ENCODE data around the gene SUPV3L1.

SUPV3L1 gene

DNA sequence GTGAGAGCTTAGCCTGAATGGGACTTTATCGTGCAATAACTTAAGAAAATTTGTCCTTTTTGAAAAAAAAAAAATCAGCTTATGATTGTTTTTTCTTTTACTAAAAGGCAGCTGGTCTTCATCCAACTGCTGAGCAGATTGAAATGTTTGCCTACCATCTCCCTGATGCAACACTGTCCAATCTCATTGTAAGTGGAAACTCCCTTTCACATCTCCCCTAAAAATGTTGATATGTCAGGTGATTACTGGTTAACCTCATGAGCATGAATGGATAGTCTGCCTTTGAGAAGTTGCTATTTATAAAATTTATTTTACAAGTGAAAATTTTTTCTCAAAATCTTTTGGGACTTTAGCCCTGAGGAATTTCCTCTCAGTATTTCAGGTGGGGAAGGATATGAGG is 22.3 kb downstream of the SUPV3L1 start:
- DNase-seq (ENCODE audit: low read depth in 2 of 2) = no peak

DNA sequence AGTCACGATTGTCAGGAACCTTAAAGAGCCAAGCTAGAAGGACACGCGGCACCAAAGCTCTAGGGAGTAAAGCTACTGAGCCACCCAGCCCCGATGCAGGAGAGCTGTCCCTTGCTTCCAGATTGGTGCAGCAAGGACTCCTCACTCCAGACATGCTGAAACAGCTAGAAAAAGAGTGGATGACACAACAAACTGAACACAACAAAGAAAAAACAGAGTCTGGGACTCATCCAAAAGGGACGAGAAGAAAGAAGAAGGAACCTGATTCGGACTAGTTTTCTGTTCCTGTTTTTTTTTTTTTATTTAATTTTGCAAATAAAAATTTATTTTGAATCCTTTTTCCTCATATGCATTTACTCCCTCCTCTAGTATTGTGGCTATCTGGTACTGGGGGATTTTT is 28.7 kb downstream of the SUPV3L1 start:
- no peak for DNase-seq (ENCODE audit: low read depth in 2 of 2)

GRCh38 chr10:69209787-69210484 is 29.9 kb downstream of the SUPV3L1 start:
- no peak for DNase-seq (ENCODE audit: low read depth in 2 of 2)

DNA sequence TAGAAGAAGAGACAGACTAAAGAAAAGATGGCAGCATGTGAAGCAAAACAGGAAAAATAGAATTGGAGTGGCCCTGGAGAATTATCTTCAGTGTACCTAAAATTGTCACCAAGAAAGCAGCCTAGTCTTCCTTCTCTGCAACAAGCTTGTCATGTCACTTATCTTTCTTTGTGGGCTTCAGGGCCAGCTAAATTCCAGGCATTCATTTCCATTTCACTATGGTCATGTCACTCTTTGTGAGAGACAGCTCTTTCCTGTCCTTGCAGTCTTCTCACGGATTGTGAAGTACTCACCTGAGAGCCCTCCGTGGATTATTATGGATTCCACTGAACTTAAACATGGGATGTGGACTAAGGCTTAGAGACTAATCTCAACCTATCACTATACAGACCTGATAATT is 31.1 kb downstream of the SUPV3L1 start:
- DNase-seq (ENCODE audit: low read depth in 2 of 2) = no peak

GRCh38 chr10:69211524-69211923 is 31.5 kb downstream of the SUPV3L1 start:
- no peak for DNase-seq (ENCODE audit: low read depth in 2 of 2)

GRCh38 chr10:69213591-69214311 is 33.7 kb downstream of the SUPV3L1 start:
- DNase-seq (ENCODE audit: low read depth in 2 of 2) = no peak

DNA sequence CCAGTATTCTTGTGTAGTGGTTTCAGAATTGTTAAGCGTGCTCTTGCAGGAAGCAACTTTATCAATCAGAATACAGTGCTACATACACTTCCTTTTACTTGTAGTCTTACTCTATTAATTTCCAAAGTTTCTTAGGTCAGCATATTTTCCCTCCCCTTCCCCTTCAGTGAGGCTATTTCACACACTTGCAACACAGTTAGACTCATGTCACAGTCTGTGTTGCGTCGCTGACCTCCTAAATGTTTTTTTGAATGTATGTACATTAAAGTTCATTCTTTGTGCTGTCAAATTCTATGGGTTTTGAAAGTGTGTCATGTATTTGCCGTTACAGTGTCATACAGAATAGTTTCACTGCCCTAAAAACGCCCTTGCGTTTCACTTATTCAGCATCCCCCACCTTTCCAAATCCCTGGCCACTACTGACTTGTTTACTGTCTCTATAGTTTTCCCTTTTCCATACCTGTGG is 34.7 kb downstream of the SUPV3L1 start:
- DNase-seq (ENCODE audit: low read depth in 2 of 2) = no peak

GRCh38 chr10:69215405-69216171 is 35.6 kb downstream of the SUPV3L1 start:
- no peak for DNase-seq (ENCODE audit: low read depth in 2 of 2)

DNA sequence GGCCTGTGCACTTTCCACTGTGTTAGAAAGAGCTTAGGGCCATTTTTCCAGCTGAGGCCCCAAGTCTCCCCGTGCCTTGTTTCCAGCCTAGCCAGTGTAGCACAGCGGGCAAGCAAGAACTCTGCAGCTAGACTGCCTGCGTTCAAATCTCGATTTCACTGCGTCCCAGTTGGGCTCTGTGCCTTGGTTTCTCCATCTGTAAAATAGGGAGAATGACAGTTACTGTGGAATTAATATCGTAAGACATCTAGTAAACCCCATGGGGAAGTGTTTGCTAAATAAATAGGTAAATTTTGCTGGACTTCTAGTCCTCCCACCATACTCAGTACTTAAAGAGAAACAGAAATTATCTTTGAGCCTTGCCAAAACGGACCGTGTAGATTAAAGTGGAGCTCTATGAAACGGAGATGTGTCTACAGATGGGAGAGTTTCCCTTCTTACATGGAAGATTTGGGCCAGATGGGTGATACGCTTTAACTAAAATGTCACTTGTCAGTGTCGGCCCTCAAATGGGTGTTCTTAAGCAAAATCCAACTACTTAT is 36.6 kb downstream of the SUPV3L1 start:
- DNase-seq (ENCODE audit: low read depth in 2 of 2) = no peak

- peak; percentile 75 to 83 for DNase-seq (ENCODE audit: low read depth in 2 of 2)
Observed at GRCh38 chr10:69217119-69217754, 37.2 kb downstream of the SUPV3L1 start.

DNA sequence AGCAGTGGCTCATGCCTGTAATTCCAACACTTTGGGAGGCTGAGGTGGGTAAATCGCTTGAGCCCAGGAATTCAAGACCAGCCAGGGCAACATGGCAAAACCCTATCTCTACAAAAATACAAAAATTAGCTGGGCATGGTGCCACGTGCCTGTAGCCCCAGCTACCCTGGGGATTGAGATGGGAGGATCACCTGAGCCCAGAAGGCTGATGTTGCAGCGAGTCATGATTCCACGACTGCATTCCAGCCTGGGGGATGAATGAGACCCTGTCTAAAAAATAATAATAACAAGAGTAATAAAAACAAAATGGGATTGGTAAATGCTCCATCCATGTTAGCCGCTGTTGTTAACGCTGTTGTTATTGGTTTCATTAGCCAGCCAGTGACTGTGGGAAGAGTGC is 38.8 kb downstream of the SUPV3L1 start:
- DNase-seq (ENCODE audit: low read depth in 2 of 2) = no peak

- DNase-seq (ENCODE audit: low read depth in 2 of 2) = no peak
Observed at GRCh38 chr10:69220041-69220451, 40.0 kb downstream of the SUPV3L1 start, which contains the start of gene HKDC1. TSS of gene HKDC1 (plus strand) at chr10:69220332. CDS start at chr10:69220436, 104 bp downstream.

- no peak for DNase-seq (ENCODE audit: low read depth in 2 of 2)
Observed at GRCh38 chr10:69220507-69220906, 40.5 kb downstream of the SUPV3L1 start.

- DNase-seq (ENCODE audit: low read depth in 2 of 2) = peak; percentile 27 to 30
Observed at GRCh38 chr10:69222157-69223027, 42.4 kb downstream of the SUPV3L1 start.

- DNase-seq (ENCODE audit: low read depth in 2 of 2) = no peak
Observed at GRCh38 chr10:69223028-69223342, 43.0 kb downstream of the SUPV3L1 start.

DNA sequence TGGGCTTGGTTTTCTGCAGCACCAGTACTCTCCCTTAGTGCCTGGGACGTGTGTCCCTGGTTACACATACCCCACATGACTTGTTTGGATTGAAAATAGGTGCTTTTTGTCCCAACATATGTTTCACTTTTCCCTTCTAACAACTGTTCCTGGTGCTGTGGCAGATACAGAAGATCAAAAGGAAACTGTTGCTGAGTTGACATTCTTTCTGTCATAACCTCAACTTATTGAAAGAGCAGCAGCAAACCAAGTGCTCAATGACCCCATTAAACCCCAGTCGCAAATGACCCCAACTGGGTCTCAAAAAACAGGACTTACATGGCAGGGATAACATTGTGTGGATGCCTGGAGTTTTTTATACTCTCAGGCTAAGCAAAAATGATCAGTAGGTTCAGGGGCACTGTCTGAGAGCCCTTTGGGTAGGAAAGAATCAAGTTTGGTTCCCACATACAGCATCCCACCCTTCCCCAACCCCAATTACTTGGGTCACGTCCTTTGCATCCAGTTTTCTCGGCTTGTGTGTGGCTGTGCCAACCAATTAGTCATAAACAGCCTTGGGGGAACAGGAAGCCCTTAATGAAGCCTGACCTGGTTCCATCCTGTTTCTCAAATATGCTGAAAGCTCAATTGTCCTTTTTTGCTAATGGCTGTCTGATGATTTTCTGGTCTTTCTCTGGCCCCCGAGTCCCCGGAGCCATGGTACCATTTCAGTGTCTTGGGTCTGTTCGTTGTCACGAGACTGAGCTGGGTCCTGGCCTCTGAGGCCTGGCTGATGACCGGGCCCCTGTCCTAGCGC is 45.0 kb downstream of the SUPV3L1 start:
- DNase-seq (ENCODE audit: low read depth in 2 of 2) = no peak

DNA sequence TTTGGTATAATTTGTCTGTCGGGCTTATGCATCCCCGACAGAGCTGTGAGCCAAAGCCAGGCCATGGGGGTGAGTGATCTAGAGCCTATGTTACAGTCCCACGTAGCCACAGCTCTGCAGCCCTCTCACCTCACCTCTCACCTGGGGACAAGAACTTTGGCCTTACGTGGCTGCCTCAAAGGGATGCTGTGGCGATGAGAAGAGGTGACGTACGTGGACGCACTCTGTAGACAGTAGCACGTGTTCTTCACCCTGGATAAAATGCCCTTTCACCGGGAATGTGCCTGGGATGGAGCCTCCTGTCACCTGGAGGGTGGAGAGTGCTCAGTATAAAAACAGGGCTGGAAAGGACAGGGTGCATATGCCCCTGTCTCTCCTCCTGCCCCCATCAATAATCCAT is 45.6 kb downstream of the SUPV3L1 start:
- no peak for DNase-seq (ENCODE audit: low read depth in 2 of 2)

DNA sequence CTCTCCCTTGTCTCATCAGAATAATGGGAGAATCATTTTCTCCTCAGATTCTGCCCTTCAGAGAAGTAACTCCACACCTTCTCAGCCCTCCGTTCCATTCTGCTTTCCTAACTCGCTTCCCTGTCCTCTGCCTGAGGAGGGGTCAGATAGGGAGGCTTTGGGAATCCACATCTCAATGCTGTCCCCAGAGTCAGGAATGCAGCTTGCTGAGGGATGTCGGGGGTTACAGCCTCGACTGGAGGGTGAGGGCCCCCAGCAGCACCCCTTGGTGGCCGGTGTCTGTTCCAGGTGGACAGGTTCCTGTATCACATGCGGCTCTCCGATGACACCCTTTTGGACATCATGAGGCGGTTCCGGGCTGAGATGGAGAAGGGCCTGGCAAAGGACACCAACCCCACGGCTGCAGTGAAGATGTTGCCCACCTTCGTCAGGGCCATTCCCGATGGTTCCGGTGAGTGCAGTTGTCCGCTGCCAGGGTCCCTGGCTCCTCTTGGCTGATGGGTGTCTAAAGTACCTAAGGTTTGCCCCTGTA is 47.0 kb downstream of the SUPV3L1 start:
- no peak for DNase-seq (ENCODE audit: low read depth in 2 of 2)

DNA sequence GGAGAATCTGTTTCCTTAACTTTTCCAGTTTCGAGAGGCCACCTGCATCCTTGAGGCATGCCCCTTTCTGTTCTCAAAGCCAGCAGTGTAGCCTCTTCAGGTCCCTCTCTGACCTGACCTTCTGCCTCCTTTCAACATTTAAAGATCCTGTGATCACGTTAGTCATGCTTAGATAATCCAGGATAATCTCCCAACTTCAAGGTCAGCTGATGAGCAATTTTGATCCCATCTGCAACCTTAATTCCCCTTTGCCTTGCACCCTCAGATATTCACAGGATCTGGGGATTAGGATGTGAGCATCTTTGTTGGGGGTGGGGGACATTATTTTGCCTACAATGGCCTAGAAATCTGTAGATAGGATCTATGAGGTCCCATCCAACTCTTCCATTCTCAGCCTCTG is 48.1 kb downstream of the SUPV3L1 start:
- DNase-seq (ENCODE audit: low read depth in 2 of 2) = no peak

DNA sequence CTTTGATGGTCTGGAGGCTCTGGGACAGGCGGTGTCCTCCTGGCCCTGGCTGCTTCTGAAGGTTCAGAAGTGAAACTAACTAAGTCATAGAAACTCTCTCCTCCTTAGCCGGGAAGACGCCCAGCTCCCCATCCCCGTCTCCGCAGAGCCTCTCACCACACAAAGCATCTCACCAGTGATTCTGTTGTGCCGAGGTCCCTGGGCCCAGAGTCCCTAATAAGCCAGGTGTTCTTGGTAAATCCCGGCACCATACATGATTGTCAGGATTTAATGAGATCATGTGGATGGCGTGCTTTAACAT is 49.5 kb downstream of the SUPV3L1 start:
- no peak for DNase-seq (ENCODE audit: low read depth in 2 of 2)
